ENCODE measurements around the gene CLCN7.

The CLCN7 gene

DNA sequence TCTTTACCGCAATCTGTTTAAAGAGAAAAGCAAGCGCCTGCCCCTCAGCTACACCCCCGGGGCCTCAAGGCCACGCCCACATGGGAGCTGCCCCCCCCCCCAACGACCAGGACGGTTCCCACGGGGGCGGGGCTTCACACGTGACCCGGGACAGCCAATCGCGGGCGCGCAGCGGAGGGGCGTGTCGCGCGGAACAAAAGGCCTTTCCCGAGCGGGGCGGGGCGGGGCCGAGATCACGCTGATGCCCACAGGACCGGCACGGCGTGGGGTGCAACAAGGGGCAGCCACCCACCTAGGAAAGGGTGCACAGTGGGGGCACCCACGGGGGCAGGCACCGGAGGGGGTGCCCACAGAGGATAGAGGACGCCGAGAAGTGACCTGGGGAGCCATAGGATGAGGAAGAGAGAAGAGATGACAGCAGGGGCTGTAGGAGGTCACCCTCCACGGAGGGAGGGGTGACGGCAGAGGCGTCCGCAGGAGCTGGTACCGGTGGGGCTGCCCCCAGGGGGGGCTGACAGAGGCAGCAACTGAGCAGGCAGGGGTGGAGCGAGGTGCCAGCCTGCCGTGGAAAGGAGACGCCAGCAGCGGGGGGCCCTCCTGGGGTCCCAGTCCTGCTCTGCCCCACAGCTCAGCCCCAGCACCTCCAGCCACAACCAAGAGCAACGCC is 66.5 kb downstream of the CLCN7 start:
- TF ChIP-seq, protein P1, sequence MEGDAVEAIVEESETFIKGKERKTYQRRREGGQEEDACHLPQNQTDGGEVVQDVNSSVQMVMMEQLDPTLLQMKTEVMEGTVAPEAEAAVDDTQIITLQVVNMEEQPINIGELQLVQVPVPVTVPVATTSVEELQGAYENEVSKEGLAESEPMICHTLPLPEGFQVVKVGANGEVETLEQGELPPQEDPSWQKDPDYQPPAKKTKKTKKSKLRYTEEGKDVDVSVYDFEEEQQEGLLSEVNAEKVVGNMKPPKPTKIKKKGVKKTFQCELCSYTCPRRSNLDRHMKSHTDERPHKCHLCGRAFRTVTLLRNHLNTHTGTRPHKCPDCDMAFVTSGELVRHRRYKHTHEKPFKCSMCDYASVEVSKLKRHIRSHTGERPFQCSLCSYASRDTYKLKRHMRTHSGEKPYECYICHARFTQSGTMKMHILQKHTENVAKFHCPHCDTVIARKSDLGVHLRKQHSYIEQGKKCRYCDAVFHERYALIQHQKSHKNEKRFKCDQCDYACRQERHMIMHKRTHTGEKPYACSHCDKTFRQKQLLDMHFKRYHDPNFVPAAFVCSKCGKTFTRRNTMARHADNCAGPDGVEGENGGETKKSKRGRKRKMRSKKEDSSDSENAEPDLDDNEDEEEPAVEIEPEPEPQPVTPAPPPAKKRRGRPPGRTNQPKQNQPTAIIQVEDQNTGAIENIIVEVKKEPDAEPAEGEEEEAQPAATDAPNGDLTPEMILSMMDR (conservative IDR thresholded peaks at IDR 0.05): no peak
- TF ChIP-seq ZFX (IDR thresholded peaks at IDR 0.05): no peak
- H3K27ac ChIP-seq: peak overlapping the region; percentile 58

DNA sequence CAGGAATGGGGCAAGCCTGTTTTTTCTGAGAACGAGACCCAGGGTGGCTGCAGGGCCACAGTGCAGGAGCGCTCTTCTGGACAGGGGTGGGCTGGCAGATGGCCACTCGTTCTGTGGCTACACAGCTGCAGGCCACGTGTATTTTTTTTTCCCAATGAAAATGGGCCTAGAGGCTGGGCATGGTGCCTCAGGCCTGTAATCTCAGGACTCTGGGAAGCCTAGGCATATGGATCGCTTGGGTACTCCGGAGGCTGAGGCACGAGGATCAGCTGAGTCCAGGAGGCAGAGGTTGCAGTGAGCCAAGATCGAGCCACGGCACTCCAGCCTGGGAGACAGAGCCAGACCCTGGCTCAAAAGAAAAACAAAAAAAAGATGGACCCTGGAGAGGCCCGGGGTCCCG is 67.1 kb downstream of the CLCN7 start:
- TF ChIP-seq ZFX (IDR thresholded peaks at IDR 0.05): no peak
- TF ChIP-seq, protein P1 (conservative IDR thresholded peaks at IDR 0.05): no peak
- peak overlapping the region; percentile 58 for H3K27ac ChIP-seq

DNA sequence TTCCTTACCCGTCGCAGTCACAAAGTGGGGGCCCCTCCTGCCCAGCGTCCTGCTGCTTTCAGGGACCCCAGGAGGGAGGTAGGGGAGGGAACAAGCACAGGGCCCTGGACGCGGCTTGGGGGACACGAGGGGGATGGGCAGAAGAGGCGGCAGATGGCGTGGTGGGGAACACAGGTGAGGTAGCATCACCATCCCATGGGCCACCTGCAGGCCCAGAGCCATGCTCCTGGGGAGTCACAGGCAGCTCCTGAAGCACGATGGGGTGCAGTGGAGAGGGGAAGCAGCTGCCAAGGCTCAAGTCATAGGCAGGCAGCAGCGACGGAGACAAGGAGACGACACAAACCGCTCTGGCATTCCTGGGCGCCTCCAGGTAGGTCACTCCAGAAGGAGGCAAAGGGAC is 71.1 kb downstream of the CLCN7 start:
- TF ChIP-seq, protein P1 (conservative IDR thresholded peaks at IDR 0.05): no peak
- H3K27ac ChIP-seq: no peak overlapping the region

DNA sequence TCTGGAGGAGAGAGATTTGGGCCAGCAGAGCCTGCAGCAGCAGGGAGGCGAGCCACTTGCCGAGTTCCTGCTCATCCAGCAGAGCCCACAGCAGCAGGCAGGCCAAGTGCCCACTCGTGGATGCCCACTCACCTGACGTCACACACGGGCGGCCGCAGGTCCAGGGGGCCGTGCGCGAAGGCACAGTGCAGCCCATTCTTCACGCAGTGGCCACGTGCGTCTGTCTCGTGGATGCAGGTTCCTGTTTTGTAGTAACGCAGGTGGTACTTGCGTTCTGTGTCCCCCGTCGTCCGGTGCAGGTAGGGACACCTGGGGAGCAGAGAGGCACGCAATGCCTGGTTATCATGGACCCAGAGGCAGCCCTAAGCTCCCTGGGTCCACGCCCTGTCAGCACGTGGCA is 71.8 kb downstream of the CLCN7 start:
- TF ChIP-seq, protein P1 (conservative IDR thresholded peaks at IDR 0.05): no peak
- TF ChIP-seq ZFX (IDR thresholded peaks at IDR 0.05): no peak
- H3K27ac ChIP-seq: no peak overlapping the region

DNA sequence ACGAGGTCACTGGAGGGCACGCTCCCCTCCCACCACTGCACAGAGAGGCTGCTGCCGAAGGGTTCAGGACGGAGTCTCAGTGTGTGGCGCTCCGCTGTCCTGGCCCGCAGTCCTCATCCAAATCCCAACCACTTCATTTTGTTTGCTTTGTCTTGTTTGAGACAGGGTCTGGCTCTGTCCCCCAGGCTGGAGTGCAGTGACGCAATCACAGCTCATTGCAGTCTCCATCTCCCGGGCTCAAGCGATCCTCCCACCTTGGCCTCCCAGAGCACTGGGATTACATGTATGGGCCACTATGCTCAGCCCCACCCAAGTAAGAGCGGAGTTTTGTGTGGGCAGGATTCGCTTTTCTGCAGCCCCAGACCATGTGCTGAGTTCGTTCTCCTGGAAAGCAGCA is 73.1 kb downstream of the CLCN7 start:
- TF ChIP-seq, protein P1 (conservative IDR thresholded peaks at IDR 0.05): no peak
- no peak for TF ChIP-seq ZFX (IDR thresholded peaks at IDR 0.05)
- H3K27ac ChIP-seq: no peak overlapping the region

DNA sequence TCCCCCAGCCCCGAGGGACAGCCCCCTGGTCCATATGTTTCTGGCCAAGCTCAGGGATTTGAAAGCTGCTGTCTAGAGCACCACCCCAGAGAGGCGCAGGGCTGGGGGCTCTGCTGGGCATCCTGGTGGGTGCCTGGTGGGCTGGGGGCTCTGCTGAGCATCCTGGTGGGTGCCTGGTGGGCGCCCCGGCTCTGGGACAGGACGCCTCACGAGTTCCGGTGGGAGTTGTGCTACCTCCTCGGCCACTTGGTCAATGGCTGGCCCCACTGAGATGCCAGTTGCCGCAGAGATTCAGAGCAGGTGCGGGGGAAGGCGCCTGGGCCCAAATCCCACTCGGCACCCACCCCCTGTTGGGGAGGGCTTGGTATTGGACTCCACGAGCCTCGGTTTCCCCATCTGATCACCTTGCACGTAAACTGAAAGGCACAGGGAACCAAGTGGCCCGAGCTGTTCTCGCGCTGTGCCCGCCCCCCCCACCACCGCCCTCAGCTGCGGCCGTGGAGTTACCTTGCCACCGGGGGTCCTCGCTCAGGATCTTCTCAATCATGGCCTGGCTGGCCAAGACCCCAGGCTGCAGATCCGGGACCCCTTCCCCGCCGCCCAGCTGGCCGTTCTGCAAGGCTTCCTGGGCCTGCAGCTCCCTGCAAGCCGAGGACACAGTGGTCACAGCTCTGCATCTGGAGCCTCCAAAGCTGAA is 73.6 kb downstream of the CLCN7 start:
- no peak overlapping the region for H3K27ac ChIP-seq
- TF ChIP-seq, protein P1 (conservative IDR thresholded peaks at IDR 0.05): no peak
- TF ChIP-seq ZFX (IDR thresholded peaks at IDR 0.05): no peak

DNA sequence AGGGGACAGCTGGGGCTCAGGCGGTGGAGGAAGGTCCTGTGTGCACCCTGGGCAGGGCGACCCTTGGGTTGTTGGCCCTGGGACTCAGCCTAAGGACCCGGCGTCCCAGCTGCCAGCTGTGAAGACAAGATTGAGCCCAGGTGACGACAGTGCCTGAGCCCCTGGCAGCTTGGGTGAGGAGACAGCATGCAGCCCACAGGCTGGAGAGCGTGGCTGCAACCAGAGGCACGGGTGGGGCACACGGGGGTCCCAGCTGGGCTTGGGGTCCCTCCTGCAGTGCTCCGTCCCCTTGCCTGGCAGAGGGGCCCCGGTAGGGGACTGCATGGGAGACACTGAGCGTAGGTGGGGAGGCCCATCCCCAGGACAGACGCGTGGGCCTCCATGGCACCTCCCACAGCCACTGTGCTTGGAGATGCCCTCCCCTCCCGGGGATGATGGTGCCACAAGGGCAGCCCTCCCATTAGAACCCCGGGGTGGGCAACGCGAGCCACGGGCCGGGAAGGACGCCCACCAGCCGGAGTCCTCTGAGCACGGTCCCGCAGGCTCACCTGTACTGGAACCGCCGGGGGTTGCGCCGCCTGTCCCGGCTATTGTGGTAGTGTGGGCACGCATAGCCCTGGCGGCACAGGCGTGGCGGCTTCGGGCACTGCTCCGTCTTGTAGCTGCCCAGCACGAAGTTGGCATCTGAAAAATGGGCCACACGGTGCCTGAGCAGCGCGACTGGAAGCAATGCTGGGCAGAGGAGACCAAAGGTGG is 75.8 kb downstream of the CLCN7 start:
- TF ChIP-seq, protein P1 (conservative IDR thresholded peaks at IDR 0.05): no peak
- no peak for TF ChIP-seq ZFX (IDR thresholded peaks at IDR 0.05)
- H3K27ac ChIP-seq: no peak overlapping the region

Data from C4-2B (cell line).